HL-60 (cell line): ENCODE measurements around the gene AHDC1.

Source experiments
- DNase-seq, 2 experiments: peaks; one replicate each; pipeline ENCODE4 v3.0.0-alpha.2; 2010 to 2020; ENCODE audit warnings: low read depth in 1 of 2, low spot score in 1 of 2
- H3K27ac ChIP-seq: fragments of 250-450 bp; sonication (Bioruptor Pico); replicated peaks from 2 replicates; pipeline ENCODE4 v1.5.1; 2020; ENCODE audit warnings: mild to moderate bottlenecking, moderate library complexity
- H3K27me3 ChIP-seq: fragments of 250-450 bp; sonication (Bioruptor Pico); 2 replicates; pipeline ENCODE4 v1.5.1; 2021; ENCODE audit warnings: mild to moderate bottlenecking, moderate library complexity; ENCODE audit not compliant: insufficient read depth, poor library complexity, severe bottlenecking
- H3K4me3 ChIP-seq: replicated peaks from 2 replicates; pipeline ENCODE4 v1.5.1; 2011; ENCODE audit warnings: mild to moderate bottlenecking, control low read depth, low read length; ENCODE audit not compliant: insufficient read depth
- CTCF ChIP-seq: IDR thresholded peaks from one replicate; pipeline ENCODE4 v1.5.1; 2011; ENCODE audit warnings: low read length, control low read depth, inconsistent platforms; ENCODE audit not compliant: insufficient read depth
- GABPA ChIP-seq: IDR thresholded peaks from 2 replicates; pipeline ENCODE4 v1.6.1; 2012; ENCODE audit warnings: low read depth
- POLR2AphosphoS5 ChIP-seq: IDR thresholded peaks from 2 replicates; pipeline ENCODE4 v1.6.1; 2012; ENCODE audit warnings: low read depth
- REST ChIP-seq: IDR thresholded peaks from 2 replicates; pipeline ENCODE4 v1.6.1; 2012; ENCODE audit warnings: low read depth; ENCODE audit not compliant: insufficient replicate concordance
- SPI1 ChIP-seq: IDR thresholded peaks from 2 replicates; pipeline ENCODE4 v1.6.1; 2012; ENCODE audit warnings: low read depth, mild to moderate bottlenecking, borderline replicate concordance

The AHDC1 gene

GRCh38 chr1:27583479-27583878 is 20.5 kb downstream of the AHDC1 start:
- Histone ChIP-seq H3K4me3 (no peak overlapping the region), H3K27me3 (no peaks in the 10 kb centered on the region), H3K27ac (no peak overlapping the region)
- DNase-seq = no peak
- TF ChIP-seq GABPA = no peak
- no peak for TF ChIP-seq SPI1

GRCh38 chr1:27581823-27582243 is 22.1 kb downstream of the AHDC1 start:
- Histone ChIP-seq H3K27me3 (no peaks in the 10 kb centered on the region), H3K4me3 (no peak overlapping the region)
- TF ChIP-seq POLR2AphosphoS5 (no peak), GABPA (no peak), REST (no peak), SPI1 (no peak), CTCF (no peak)

GRCh38 chr1:27577504-27578188 is 26.3 kb downstream of the AHDC1 start:
- H3K27ac ChIP-seq = no peak overlapping the region
- H3K27me3 ChIP-seq = no peaks in the 10 kb centered on the region
- DNase-seq = no peak
- TF ChIP-seq REST (no peak), CTCF (no peak), GABPA (no peak), SPI1 (no peak), POLR2AphosphoS5 (no peak)
- H3K4me3 ChIP-seq = no peak overlapping the region

More at GRCh38 chr1:27581823-27582243, 22.1 kb downstream of the AHDC1 start:
- no peak overlapping the region for H3K27ac ChIP-seq
- DNase-seq = no peak

- TF ChIP-seq POLR2AphosphoS5 (no peak), CTCF (no peak), GABPA (no peak), REST (no peak), SPI1 (no peak)
- H3K27ac ChIP-seq = no peak overlapping the region
- no peak for DNase-seq
- H3K4me3 ChIP-seq = no peak overlapping the region
- no peaks in the 10 kb centered on the region for H3K27me3 ChIP-seq
Observed at GRCh38 chr1:27576806-27577227, 27.1 kb downstream of the AHDC1 start.
